Tibial nerve (tissue), 4 donors: ENCODE results near the gene SHQ1.

Experiments
- CTCF ChIP-seq, 5 experiments: fragments of 200-600 bp in 3 of 5; fragments of 450-650 bp in 2 of 5; sonication (generic) in 3 of 5; IDR thresholded peaks; one replicate each; pipeline ENCODE4 v1.5.1; 2016 to 2019; ENCODE audit warnings: antibody characterized with exemption in 5 of 5, mild to moderate bottlenecking in 3 of 5, moderate library complexity in 2 of 5
- EP300 ChIP-seq, 2 donors: sonication (generic); formaldehyde crosslinking; IDR thresholded peaks; one replicate each; pipeline ENCODE4 v1.6.1; 2017; ENCODE audit warnings: antibody characterized with exemption in 2 of 2, mild to moderate bottlenecking in 1 of 2

GRCh38 chr3:72784226-72784625 lies 64.0 kb downstream of the SHQ1 start:
- no peak for TF ChIP-seq CTCF (IDR thresholded peaks at IDR 0.05)
- TF ChIP-seq EP300 (IDR thresholded peaks at IDR 0.05) = no peak
